OCI-LY7 (cell line): Measurements from ENCODE around the gene FAXC. TPM values are rescaled to one million over a fixed set of nuclear protein-coding genes. Genes with fewer than 3 reads are reported as not detected.
A peak's percentile ranks its signal among the peaks of the same experiment; 100 is the strongest.

Source experiments
- Bru-seq: library from RNA; stranded (reverse); fragments of 400-500 nt; gene quantifications from one replicate; lab custom pipeline; 2021; lab: Mats Ljungman, UMichigan
- BruChase-seq, 2 experiments: library from RNA; stranded (reverse); fragments of 400-500 nt; gene quantifications; one replicate each; lab custom pipeline; 2021; lab: Mats Ljungman, UMichigan
- BruUV-seq: library from RNA; stranded (reverse); fragments of 400-500 nt; replicated peaks from 2 replicates; lab custom pipeline; 2021; lab: Mats Ljungman, UMichigan
- CTCF ChIA-PET: fragments of 300-600 bp; sonication (Branson Sonifier 250); formaldehyde crosslinking; loops from one replicate; lab custom pipeline; 2022; ENCODE audit warnings: antibody characterized with exemption; ENCODE audit not compliant: unreplicated experiment; lab: Charles Lee
- POLR2A ChIA-PET: fragments of 300-600 bp; sonication (Branson Sonifier 250); formaldehyde crosslinking; loops from one replicate; lab custom pipeline; 2022; ENCODE audit warnings: antibody characterized with exemption; lab: Charles Lee
- DNase-seq: peaks from one replicate; pipeline ENCODE4 v3.0.0-alpha.2; 2015; ENCODE audit warnings: low spot score
- H2AFZ ChIP-seq: fragments of 200-600 bp; sonication (generic), shearing (Covaris generic); 2 replicates; pipeline ENCODE4 v1.6.1; 2014; ENCODE audit warnings: mild to moderate bottlenecking, antibody characterized with exemption, low read length, moderate library complexity
- H3K27ac ChIP-seq: fragments of 200-600 bp; sonication (generic); 2 replicates; pipeline ENCODE4 v1.5.1; 2014; ENCODE audit warnings: mixed run types, low read depth, mild to moderate bottlenecking, moderate library complexity, low read length, inconsistent platforms; ENCODE audit not compliant: poor library complexity, severe bottlenecking
- H3K36me3 ChIP-seq: fragments of 200-600 bp; sonication (generic); 2 replicates; pipeline ENCODE4 v1.6.1; 2014; ENCODE audit warnings: mild to moderate bottlenecking, antibody characterized with exemption, low read length, moderate library complexity, mixed read lengths; ENCODE audit not compliant: insufficient read depth
- H3K4me1 ChIP-seq: fragments of 200-600 bp; sonication (generic); 2 replicates; pipeline ENCODE4 v1.5.1; 2014; ENCODE audit warnings: mild to moderate bottlenecking, low read length; ENCODE audit not compliant: insufficient read depth, poor library complexity, severe bottlenecking
- H3K4me2 ChIP-seq: fragments of 200-600 bp; sonication (generic); 2 replicates; pipeline ENCODE4 v1.6.1; 2014; ENCODE audit warnings: mild to moderate bottlenecking, low read length
- H3K4me3 ChIP-seq: fragments of 200-600 bp; sonication (generic); 2 replicates; pipeline ENCODE4 v1.5.1; 2014; ENCODE audit warnings: mild to moderate bottlenecking, low read depth, low read length; ENCODE audit not compliant: poor library complexity, severe bottlenecking
- H3K79me2 ChIP-seq: fragments of 200-600 bp; sonication (generic); 2 replicates; pipeline ENCODE4 v1.6.1; 2016; ENCODE audit warnings: low read depth, mild to moderate bottlenecking, low read length, moderate library complexity, mixed read lengths; ENCODE audit not compliant: insufficient read depth
- H3K9me2 ChIP-seq: fragments of 200-600 bp; sonication (generic); 2 replicates; pipeline ENCODE4 v1.6.1; 2016; ENCODE audit warnings: mild to moderate bottlenecking, low read length, mixed read lengths; ENCODE audit not compliant: insufficient read depth
- H3K9me3 ChIP-seq: fragments of 200-600 bp; sonication (generic); 2 replicates; pipeline ENCODE4 v1.6.1; 2014; ENCODE audit warnings: mild to moderate bottlenecking, mixed run types, low read length, mixed read lengths
- H4K20me1 ChIP-seq: fragments of 200-600 bp; sonication (generic); 2 replicates; pipeline ENCODE4 v1.6.1; 2014; ENCODE audit warnings: mild to moderate bottlenecking, antibody characterized with exemption, low read length, moderate library complexity, mixed read lengths; ENCODE audit not compliant: insufficient read depth
- EZH2phosphoT487 ChIP-seq: fragments of 200-600 bp; sonication (generic); IDR thresholded peaks from 2 replicates; pipeline ENCODE4 v1.6.1; 2018; ENCODE audit warnings: low read depth, borderline replicate concordance, mild to moderate bottlenecking, mixed run types, antibody characterized with exemption, low read length, moderate library complexity, mixed read lengths
- intact Hi-C: fragments of 100-400 bp; cut with micrococcal nuclease; formaldehyde crosslinking; loops from one replicate; pipeline ENCODE4 v1.10.0; 2022; ENCODE audit not compliant: unreplicated experiment
- long read RNA-seq: library from polyadenylated mRNA; stranded (forward); transcript quantifications from one replicate; pipeline ENCODE4 v2.0.0, GENCODE V29; 2022
- total RNA-seq, 2 experiments: library from RNA; depleted of rRNA in 1 of 2; stranded (reverse); fragments of >200 nt in 1 of 2; shearing (Covaris generic) in 1 of 2; gene quantifications; 2 replicates each; pipeline ENCODE4 v1.2.3, GENCODE V29; 2014 to 2022
- TF ChIP-seq, protein P1 (sequence below): fragments of 200-600 bp; sonication (generic); conservative IDR thresholded peaks from 2 replicates; pipeline ENCODE4 v1.5.1; 2014; ENCODE audit warnings: mild to moderate bottlenecking, antibody characterized with exemption, low read length, moderate library complexity, mixed read lengths

FAXC gene
- total RNA-seq (2014; rRNA removed; shearing (Covaris generic)) (not detected in 2 replicates), total RNA-seq (2022) (not detected in 2 replicates), Bru-seq, nascent RNA (percentile 4 among the genes with signal in this experiment), BruChase-seq, experiment 1, labeled RNA remaining after a 6-hour chase (percentile 2 among the genes with signal in this experiment), BruChase-seq, experiment 2, labeled RNA remaining after a 2-hour chase (percentile 4 among the genes with signal in this experiment)
- long read RNA-seq, result 0 reads

DNA sequence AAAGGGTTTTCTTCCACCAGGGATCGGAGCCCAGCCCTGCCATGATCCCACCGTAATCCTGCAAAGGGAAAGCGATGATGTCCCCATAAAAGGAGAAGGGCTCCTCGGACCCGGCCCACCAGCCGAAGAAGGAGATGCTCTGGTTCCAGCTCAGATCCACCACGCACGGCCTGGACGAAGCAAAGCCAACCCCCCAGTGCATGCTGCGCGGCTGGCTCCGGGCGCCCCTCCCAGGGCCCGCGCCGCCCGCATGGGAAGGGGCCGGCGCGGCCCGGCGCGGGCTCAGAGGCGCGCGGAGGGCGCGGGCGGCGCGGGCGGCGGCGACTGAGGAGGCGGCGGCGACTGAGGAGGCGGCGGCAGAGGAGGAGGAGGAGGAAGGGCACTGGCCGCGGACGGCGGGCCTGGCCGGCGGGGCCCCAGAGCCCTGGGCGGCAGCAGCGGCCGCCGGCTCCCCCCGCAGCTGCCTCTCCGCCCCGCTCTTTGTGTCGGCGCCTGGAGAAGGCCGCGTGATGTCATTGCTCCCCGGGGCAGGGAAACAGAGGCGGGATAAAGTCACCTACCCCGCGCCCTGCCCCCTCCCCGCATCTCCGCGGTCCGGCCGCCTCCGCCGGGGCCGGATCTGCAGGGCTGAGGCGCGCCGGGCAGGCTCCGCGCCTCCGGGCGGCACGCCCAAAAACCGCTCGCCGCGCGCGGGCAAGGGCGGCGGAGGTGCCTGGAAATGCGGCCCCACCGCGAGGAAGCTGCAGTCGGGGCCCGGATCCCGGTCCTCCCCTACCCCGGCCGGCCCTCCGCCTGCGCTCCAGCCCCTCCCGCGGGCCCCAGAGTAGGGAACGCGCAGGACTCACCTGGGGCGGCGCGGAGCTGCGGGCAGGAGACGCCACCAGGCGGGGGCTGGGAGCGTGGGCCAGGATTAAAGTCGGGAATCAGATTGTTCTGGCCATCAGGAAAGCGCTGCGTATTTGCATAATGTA, at the start of gene FAXC:
Gene FAXC, minus strand, starts transcription at position 504 of the 971 bp plus-strand sequence. Its CDS starts 302 bp downstream, at position 202.
- Histone ChIP-seq H2AFZ (no peak within 1 kb of the TSS), H3K9me3 (no peaks in the 10 kb centered on the region), H3K4me1 (no peaks in the 10 kb centered on the region), H4K20me1 (no peaks in the 10 kb centered on the region), H3K79me2 (no peaks in the 10 kb centered on the region), H3K36me3 (no peaks in the 10 kb centered on the region), H3K4me3 (no peak within 1 kb of the TSS), H3K9me2 (no peaks in the 10 kb centered on the region), H3K4me2 (peak within 1 kb of the TSS; percentile 16; the same call in 1 of the 2 replicates), H3K27ac (no peak within 1 kb of the TSS)
- POLR2A ChIA-PET, result no interaction called here
- no TSS peak for BruUV-seq
- TF ChIP-seq EZH2phosphoT487, result no peak
- TF ChIP-seq, protein P1, sequence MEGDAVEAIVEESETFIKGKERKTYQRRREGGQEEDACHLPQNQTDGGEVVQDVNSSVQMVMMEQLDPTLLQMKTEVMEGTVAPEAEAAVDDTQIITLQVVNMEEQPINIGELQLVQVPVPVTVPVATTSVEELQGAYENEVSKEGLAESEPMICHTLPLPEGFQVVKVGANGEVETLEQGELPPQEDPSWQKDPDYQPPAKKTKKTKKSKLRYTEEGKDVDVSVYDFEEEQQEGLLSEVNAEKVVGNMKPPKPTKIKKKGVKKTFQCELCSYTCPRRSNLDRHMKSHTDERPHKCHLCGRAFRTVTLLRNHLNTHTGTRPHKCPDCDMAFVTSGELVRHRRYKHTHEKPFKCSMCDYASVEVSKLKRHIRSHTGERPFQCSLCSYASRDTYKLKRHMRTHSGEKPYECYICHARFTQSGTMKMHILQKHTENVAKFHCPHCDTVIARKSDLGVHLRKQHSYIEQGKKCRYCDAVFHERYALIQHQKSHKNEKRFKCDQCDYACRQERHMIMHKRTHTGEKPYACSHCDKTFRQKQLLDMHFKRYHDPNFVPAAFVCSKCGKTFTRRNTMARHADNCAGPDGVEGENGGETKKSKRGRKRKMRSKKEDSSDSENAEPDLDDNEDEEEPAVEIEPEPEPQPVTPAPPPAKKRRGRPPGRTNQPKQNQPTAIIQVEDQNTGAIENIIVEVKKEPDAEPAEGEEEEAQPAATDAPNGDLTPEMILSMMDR, result no peak
- no peak for DNase-seq
- CTCF ChIA-PET, result no interaction called here
- intact Hi-C loops, result no loop called here

DNA sequence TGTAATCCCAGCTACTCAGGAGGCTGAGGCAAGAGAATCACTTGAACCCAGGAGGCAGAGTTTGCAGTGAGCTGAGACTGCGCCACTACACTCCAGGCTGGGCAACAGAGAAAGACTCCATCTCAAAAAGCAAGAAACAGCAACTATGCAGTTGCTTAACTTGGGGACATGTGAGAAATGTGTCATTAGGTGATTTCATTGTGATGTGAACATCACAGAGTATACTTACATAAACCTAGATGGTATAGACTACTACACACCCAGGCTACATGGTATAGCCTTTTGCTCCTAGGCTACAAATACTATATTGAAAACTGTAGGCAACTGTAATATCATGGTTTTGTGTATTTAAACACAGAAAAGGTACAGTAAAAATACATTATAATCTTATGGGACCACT, 47.8 kb upstream of the FAXC start:
- POLR2A ChIA-PET, result interaction anchor here (0.8 to 1.0 kb wide), 2 partner anchors 24 to 27 kb away, joined by 3 to 4 read pairs; no protein-coding TSS in a partner anchor
- intact Hi-C loops, result no loop called here

More for the DNA sequence above, 47.8 kb upstream of the FAXC start:
- Histone ChIP-seq H3K9me2 (no peaks in the 10 kb centered on the region), H3K4me3 (no peak overlapping the region), H3K9me3 (no peaks in the 10 kb centered on the region), H3K4me2 (no peak overlapping the region), H3K36me3 (peaks cover 54% of the 10 kb centered on the region), H3K4me1 (peaks cover 4% of the 10 kb centered on the region), H3K79me2 (peaks cover 11% of the 10 kb centered on the region; the same call in 1 of the 2 replicates), H2AFZ (no peak overlapping the region), H4K20me1 (no peaks in the 10 kb centered on the region), H3K27ac (no peak overlapping the region)
- CTCF ChIA-PET, result no interaction called here
- no peak for DNase-seq
- TF ChIP-seq EZH2phosphoT487, result no peak
- TF ChIP-seq, protein P1, result no peak
- BruUV-seq, result no TSS peak
